Measurements from ENCODE around the gene CFLAR. TPM values are rescaled to one million over a fixed set of nuclear protein-coding genes. Genes with fewer than 3 reads are reported as not detected.

Gene CFLAR
- total RNA-seq, 1 experiment from 2014 or later = 35.6 TPM

- H3K4me1 ChIP-seq (ENCODE audit: control insufficient read depth in 1 of 2, insufficient read depth in 2 of 2, low read length in 2 of 2) = peaks cover 13 to 79% of the 10 kb centered on the region in 2 experiments
- peaks cover 79% of the 10 kb centered on the region for H3K79me2 ChIP-seq (ENCODE audit: insufficient read depth, low read length)
- peak overlapping the region; percentile 24; the same call in 1 of the 2 replicates for H3K4me2 ChIP-seq (ENCODE audit: low read length)
- TF ChIP-seq REST (IDR thresholded peaks at IDR 0.05; ENCODE audit: low read depth) = no peak
- TF ChIP-seq CTCF (IDR thresholded peaks at IDR 0.05 in 2 of 3, conservative IDR thresholded peaks at IDR 0.05 in 1 of 3; ENCODE audit: borderline replicate concordance in 1 of 3, insufficient read depth in 1 of 3, low read depth in 2 of 3, low read length in 2 of 3) = no peak
- TF ChIP-seq POLR2AphosphoS5 (IDR thresholded peaks at IDR 0.05; ENCODE audit: low read depth, low read length) = no peak
- no peak for TF ChIP-seq ZBTB33 (IDR thresholded peaks at IDR 0.05; ENCODE audit: extremely low read depth, insufficient replicate concordance, low read length)
- no peak for TF ChIP-seq SRF (IDR thresholded peaks at IDR 0.05; ENCODE audit: low read depth)
- TF ChIP-seq EGR1 (IDR thresholded peaks at IDR 0.05; ENCODE audit: low read depth) = no peak
- TF ChIP-seq CEBPB (IDR thresholded peaks at IDR 0.05; ENCODE audit: low read depth) = no peak
- no peak for TF ChIP-seq YY1 (IDR thresholded peaks at IDR 0.05; ENCODE audit: extremely low read depth, insufficient replicate concordance, low read depth, low read length)
- no peak for TF ChIP-seq CBX3 (IDR thresholded peaks at IDR 0.05; ENCODE audit: low read depth)
- no peak for TF ChIP-seq ATF3 (IDR thresholded peaks at IDR 0.05)
- TF ChIP-seq FOSL1 (IDR thresholded peaks at IDR 0.05; ENCODE audit: low read depth) = no peak
- TF ChIP-seq SIN3A (IDR thresholded peaks at IDR 0.05; ENCODE audit: low read depth) = no peak
- H3K27ac ChIP-seq (ENCODE audit: low read depth, low read length) = no peak overlapping the region
- no peaks in the 10 kb centered on the region for H4K20me1 ChIP-seq (ENCODE audit: insufficient read depth)
- H3K9me3 ChIP-seq (ENCODE audit: control insufficient read depth in 1 of 2, insufficient read depth in 1 of 2, low read depth in 1 of 2, low read length in 2 of 2) = no peaks in the 10 kb centered on the region
- H3K9ac ChIP-seq (ENCODE audit: low read length) = no peak overlapping the region
- intact Hi-C loops (cut with micrococcal nuclease) = no loop called here
- ChIA-PET POLR2A (no interaction called here), RAD21 (ENCODE audit: low non-redundant PET in 1 of 2, low total read pairs in 2 of 2, uncharacterized antibody in 2 of 2, unreplicated experiment in 2 of 2) (no interaction called here), CTCF (no interaction called here)
- H3K36me3 ChIP-seq (ENCODE audit: control insufficient read depth in 1 of 2, insufficient read depth in 2 of 2, low read length in 2 of 2) = peaks cover 0 to 6% of the 10 kb centered on the region in 2 experiments; a peak in 1 of 4 replicates
- H2AFZ ChIP-seq (ENCODE audit: low read depth, low read length, poor library complexity, severe bottlenecking) = no peak overlapping the region
- ATAC-seq = no peak
- H3K4me3 ChIP-seq (replicated peaks in 1 of 2; ENCODE audit: low read depth in 1 of 2, low read length in 2 of 2) = no peak overlapping the region
- H3K9me2 ChIP-seq (ENCODE audit: insufficient read depth) = no peaks in the 10 kb centered on the region
- BruUV-seq (replicated peaks) = no TSS peak
- no peaks in the 10 kb centered on the region for H3K27me3 ChIP-seq (ENCODE audit: insufficient read depth, low read length)
- no peak for DNase-seq (ENCODE audit: low read depth, low spot score)
These were observed 12.1 kb downstream of the CFLAR start for GRCh38 chr2:201128033-201128432.

Measured in HCT116 (cell line).